ENCODE results near the gene MTHFR. TPM values are rescaled to one million over a fixed set of nuclear protein-coding genes. Genes with fewer than 3 reads are reported as not detected.

The MTHFR gene
- total RNA-seq, 2 experiments from 2014 or later, result 12.8 to 13.3 TPM

- ChIA-PET CTCF (interaction anchor here (1.2 to 2.2 kb wide), 3 partner anchors 12 to 285 kb away, joined by 3 to 11 read pairs (median 4); no protein-coding TSS in a partner anchor), POLR2A (interaction anchor here (1.9 to 2.2 kb wide), 2 partner anchors 68 kb away, joined by 9 to 19 read pairs; no protein-coding TSS in a partner anchor)
- Mint-ChIP-seq H3K4me1 (ENCODE audit: low read depth) (no peaks in the 10 kb centered on the region), H3K4me3 (no peak overlapping the region), H3K36me3 (peaks cover 44% of the 10 kb centered on the region), H3K9me3 (no peaks in the 10 kb centered on the region), H3K27ac (no peak overlapping the region), H3K27me3 (no peaks in the 10 kb centered on the region)
- no peak for DNase-seq
- intact Hi-C loops (cut with micrococcal nuclease), result loop anchor here (10.0 kb wide), 1 partner anchor 135 kb away; no protein-coding TSS in a partner anchor
These were observed 34.3 kb upstream of the MTHFR start for GRCh38 chr1:11839727-11840705.

GRCh38 chr1:11838349-11839272 lies 32.8 kb upstream of the MTHFR start:
- intact Hi-C loops (cut with micrococcal nuclease), result loop anchor here (1.0 to 10.0 kb wide), 3 partner anchors 56 to 136 kb away; no protein-coding TSS in a partner anchor
- CTCF ChIA-PET, result interaction anchor here (0.6 to 3.3 kb wide), 20 partner anchors 9 to 286 kb away, joined by 3 to 34 read pairs (median 4); partner anchors contain the start of genes FBXO6, MFN2 and NPPA
- Mint-ChIP-seq H3K9me3 (no peaks in the 10 kb centered on the region), H3K27ac (no peak overlapping the region), H3K36me3 (peaks cover 45% of the 10 kb centered on the region), H3K4me3 (no peak overlapping the region), H3K27me3 (no peaks in the 10 kb centered on the region), H3K4me1 (ENCODE audit: low read depth) (no peaks in the 10 kb centered on the region)
- POLR2A ChIA-PET, result interaction anchor here (2.2 kb wide), 1 partner anchor 70 kb away, joined by 19 read pairs; no protein-coding TSS in a partner anchor
- peak; percentile 81 for DNase-seq

GRCh38 chr1:11837767-11838348 lies 32.1 kb upstream of the MTHFR start:
- intact Hi-C loops (cut with micrococcal nuclease), result loop anchor here (1.0 to 10.0 kb wide), 3 partner anchors 56 to 137 kb away; no protein-coding TSS in a partner anchor
- Mint-ChIP-seq H3K27ac (no peak overlapping the region), H3K9me3 (no peaks in the 10 kb centered on the region), H3K36me3 (peaks cover 42% of the 10 kb centered on the region), H3K4me1 (ENCODE audit: low read depth) (no peaks in the 10 kb centered on the region), H3K27me3 (no peaks in the 10 kb centered on the region), H3K4me3 (no peak overlapping the region)
- DNase-seq, result no peak
- ChIA-PET CTCF (interaction anchor here (0.6 to 3.3 kb wide), 20 partner anchors 9 to 287 kb away, joined by 3 to 34 read pairs (median 4); partner anchors contain the start of genes FBXO6, MFN2 and NPPA), POLR2A (interaction anchor here (2.2 kb wide), 1 partner anchor 71 kb away, joined by 19 read pairs; no protein-coding TSS in a partner anchor)

GRCh38 chr1:11836955-11837766 lies 31.4 kb upstream of the MTHFR start:
- Mint-ChIP-seq H3K36me3 (peaks cover 41% of the 10 kb centered on the region), H3K4me1 (ENCODE audit: low read depth) (no peaks in the 10 kb centered on the region), H3K4me3 (no peak overlapping the region), H3K27ac (no peak overlapping the region), H3K9me3 (no peaks in the 10 kb centered on the region), H3K27me3 (no peaks in the 10 kb centered on the region)
- ChIA-PET CTCF (interaction anchor here (0.8 to 3.3 kb wide), 7 partner anchors 9 to 174 kb away, joined by 3 to 34 read pairs (median 4); partner anchors contain the start of gene FBXO6), POLR2A (interaction anchor here (1.7 kb wide), 1 partner anchor 70 kb away, joined by 6 read pairs; no protein-coding TSS in a partner anchor)
- no peak for DNase-seq
- intact Hi-C loops (cut with micrococcal nuclease), result loop anchor here (10.0 kb wide), 1 partner anchor 138 kb away; no protein-coding TSS in a partner anchor

- no peak overlapping the region for H3K4me3 Mint-ChIP-seq
- no peaks in the 10 kb centered on the region for H3K4me1 Mint-ChIP-seq (ENCODE audit: low read depth)
- POLR2A ChIA-PET, result interaction anchor here (1.7 kb wide), 1 partner anchor 72 kb away, joined by 6 read pairs; no protein-coding TSS in a partner anchor
- intact Hi-C loops (cut with micrococcal nuclease), result loop anchor here (10.0 kb wide), 1 partner anchor 139 kb away; no protein-coding TSS in a partner anchor
- no peaks in the 10 kb centered on the region for H3K9me3 Mint-ChIP-seq
- DNase-seq, result no peak
- H3K27ac Mint-ChIP-seq, result no peak overlapping the region
- peaks cover 32% of the 10 kb centered on the region for H3K36me3 Mint-ChIP-seq
- H3K27me3 Mint-ChIP-seq, result no peaks in the 10 kb centered on the region
- CTCF ChIA-PET, result no interaction called here
These were observed 29.9 kb upstream of the MTHFR start for GRCh38 chr1:11835441-11836225.

- POLR2A ChIA-PET, result interaction anchor here (0.5 kb wide), 1 partner anchor 160 kb away, joined by 3 read pairs; no protein-coding TSS in a partner anchor
- Mint-ChIP-seq H3K4me1 (ENCODE audit: low read depth) (no peaks in the 10 kb centered on the region), H3K27ac (no peak overlapping the region), H3K27me3 (no peaks in the 10 kb centered on the region), H3K4me3 (no peak overlapping the region), H3K36me3 (peaks cover 25% of the 10 kb centered on the region), H3K9me3 (no peaks in the 10 kb centered on the region)
- intact Hi-C loops (cut with micrococcal nuclease), result loop anchor here (10.0 kb wide), 1 partner anchor 141 kb away; no protein-coding TSS in a partner anchor
- CTCF ChIA-PET, result no interaction called here
- DNase-seq, result no peak
These were observed 28.1 kb upstream of the MTHFR start for GRCh38 chr1:11833900-11834299.

- Mint-ChIP-seq H3K27ac (no peak overlapping the region), H3K27me3 (no peaks in the 10 kb centered on the region), H3K36me3 (peaks cover 21% of the 10 kb centered on the region), H3K9me3 (no peaks in the 10 kb centered on the region), H3K4me1 (ENCODE audit: low read depth) (no peaks in the 10 kb centered on the region), H3K4me3 (no peak overlapping the region)
- ChIA-PET CTCF (no interaction called here), POLR2A (interaction anchor here (0.5 kb wide), 1 partner anchor 160 kb away, joined by 3 read pairs; no protein-coding TSS in a partner anchor)
- no peak for DNase-seq
- intact Hi-C loops (cut with micrococcal nuclease), result loop anchor here (10.0 kb wide), 1 partner anchor 141 kb away; no protein-coding TSS in a partner anchor
These were observed 27.7 kb upstream of the MTHFR start for GRCh38 chr1:11833497-11833896.

- intact Hi-C loops (cut with micrococcal nuclease), result loop anchor here (10.0 kb wide), 1 partner anchor 143 kb away; no protein-coding TSS in a partner anchor
- Mint-ChIP-seq H3K9me3 (no peaks in the 10 kb centered on the region), H3K4me1 (ENCODE audit: low read depth) (no peaks in the 10 kb centered on the region), H3K27ac (no peak overlapping the region), H3K36me3 (peaks cover 26% of the 10 kb centered on the region), H3K27me3 (no peaks in the 10 kb centered on the region), H3K4me3 (no peak overlapping the region)
- ChIA-PET CTCF (interaction anchor here (0.7 kb wide), 1 partner anchor 76 kb away, joined by 4 read pairs; no protein-coding TSS in a partner anchor), POLR2A (interaction anchor here (1.3 kb wide), 1 partner anchor 76 kb away, joined by 4 read pairs; no protein-coding TSS in a partner anchor)
- DNase-seq, result no peak
These were observed 26.4 kb upstream of the MTHFR start for GRCh38 chr1:11831945-11832725.

GRCh38 chr1:11828511-11828910 lies 22.7 kb upstream of the MTHFR start:
- DNase-seq, result no peak
- Mint-ChIP-seq H3K9me3 (no peaks in the 10 kb centered on the region), H3K4me3 (no peak overlapping the region), H3K27me3 (no peaks in the 10 kb centered on the region), H3K27ac (no peak overlapping the region), H3K4me1 (ENCODE audit: low read depth) (no peaks in the 10 kb centered on the region), H3K36me3 (peaks cover 26% of the 10 kb centered on the region)
- intact Hi-C loops (cut with micrococcal nuclease), result no loop called here
- ChIA-PET POLR2A (no interaction called here), CTCF (interaction anchor here (0.6 to 2.0 kb wide), 2 partner anchors 9 kb away, joined by 3 to 7 read pairs; no protein-coding TSS in a partner anchor)

Measured in activated CD4-positive, alpha-beta memory T cell treated with anti-CD3 and anti-CD28 coated beads for 36 hours (primary cell).